Calu3 (cell line): ENCODE data around the gene HM13. TPM values are rescaled to one million over a fixed set of nuclear protein-coding genes. Genes with fewer than 3 reads are reported as not detected.
A peak's percentile ranks its signal among the peaks of the same experiment; 100 is the strongest.

Experiments used
- BruUV-seq: library from RNA; stranded (reverse); fragments of 400-500 nt; replicated peaks from 2 replicates; lab custom pipeline; 2021; lab: Mats Ljungman, UMichigan
- CTCF ChIA-PET: fragments of 300-600 bp; sonication (Branson Sonifier 250); formaldehyde crosslinking; loops from one replicate; lab custom pipeline; 2022; ENCODE audit warnings: antibody characterized with exemption; lab: Charles Lee
- DNase-seq: peaks from one replicate; pipeline ENCODE4 v3.0.0; 2022
- H3K27ac Mint-ChIP-seq: one replicate; pipeline ENCODE4 v1.8.0; 2022; ENCODE audit warnings: mixed read lengths; ENCODE audit not compliant: unreplicated experiment
- H3K27me3 Mint-ChIP-seq: one replicate; pipeline ENCODE4 v1.8.0; 2022; ENCODE audit warnings: mixed read lengths; ENCODE audit not compliant: unreplicated experiment
- H3K36me3 Mint-ChIP-seq: one replicate; pipeline ENCODE4 v1.8.0; 2022; ENCODE audit warnings: mild to moderate bottlenecking, moderate library complexity, mixed read lengths; ENCODE audit not compliant: insufficient read depth, unreplicated experiment
- H3K4me1 Mint-ChIP-seq: one replicate; pipeline ENCODE4 v1.8.0; 2022; ENCODE audit warnings: mild to moderate bottlenecking, low read depth, mixed read lengths; ENCODE audit not compliant: unreplicated experiment
- H3K4me3 Mint-ChIP-seq: one replicate; pipeline ENCODE4 v1.8.0; 2022; ENCODE audit warnings: mild to moderate bottlenecking, low read depth, moderate library complexity, mixed read lengths; ENCODE audit not compliant: unreplicated experiment
- H3K9me3 Mint-ChIP-seq: one replicate; pipeline ENCODE4 v1.8.0; 2022; ENCODE audit warnings: low read depth, mixed read lengths; ENCODE audit not compliant: unreplicated experiment
- intact Hi-C: fragments of 100-400 bp; cut with micrococcal nuclease; formaldehyde crosslinking; loops from one replicate; pipeline ENCODE4 v1.10.0; 2022; ENCODE audit not compliant: unreplicated experiment
- total RNA-seq: library from RNA; stranded (reverse); gene quantifications from 2 replicates; pipeline ENCODE4 v1.2.3, GENCODE V29; 2022
- TF ChIP-seq, protein P1 (sequence below): fragments of 200-600 bp; IDR thresholded peaks from one replicate; pipeline ENCODE4 v1.8.0; 2022; ENCODE audit warnings: antibody characterized with exemption; ENCODE audit not compliant: unreplicated experiment

Gene HM13
- total RNA-seq, 1 experiment from 2014 or later: 342 TPM

DNA sequence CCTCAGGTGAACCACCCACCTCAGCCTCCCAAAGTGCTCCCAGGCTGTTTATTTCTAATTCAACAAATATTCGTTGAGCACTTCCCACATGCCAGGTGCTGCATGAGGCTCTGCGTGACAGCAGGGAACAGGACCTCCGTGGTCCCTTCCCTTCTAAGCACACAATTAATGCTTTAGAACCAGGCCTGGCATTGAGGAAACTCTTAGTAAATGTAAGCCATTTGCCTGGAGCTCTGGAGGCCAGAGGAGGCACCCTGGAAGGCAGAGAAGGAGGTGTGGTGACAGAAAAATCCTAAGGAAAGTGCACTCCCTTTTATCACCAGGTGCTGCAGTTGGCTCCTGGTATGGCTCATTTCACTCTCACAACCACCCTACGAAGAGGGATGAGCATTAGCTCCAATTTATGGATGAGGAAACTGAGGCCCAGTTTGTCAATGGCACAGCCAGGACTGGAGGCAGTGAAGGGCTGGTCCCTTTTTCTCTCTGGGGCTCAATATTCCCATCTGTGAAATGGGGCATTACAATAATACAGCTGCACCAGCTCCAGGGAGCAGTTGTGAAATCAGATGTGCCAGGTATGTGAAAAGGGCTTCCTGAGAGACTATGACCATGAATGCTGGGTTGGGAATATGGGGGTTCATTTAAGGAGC, 82.7 kb downstream of the HM13 start:
- no peak for DNase-seq
- TF ChIP-seq, protein P1, sequence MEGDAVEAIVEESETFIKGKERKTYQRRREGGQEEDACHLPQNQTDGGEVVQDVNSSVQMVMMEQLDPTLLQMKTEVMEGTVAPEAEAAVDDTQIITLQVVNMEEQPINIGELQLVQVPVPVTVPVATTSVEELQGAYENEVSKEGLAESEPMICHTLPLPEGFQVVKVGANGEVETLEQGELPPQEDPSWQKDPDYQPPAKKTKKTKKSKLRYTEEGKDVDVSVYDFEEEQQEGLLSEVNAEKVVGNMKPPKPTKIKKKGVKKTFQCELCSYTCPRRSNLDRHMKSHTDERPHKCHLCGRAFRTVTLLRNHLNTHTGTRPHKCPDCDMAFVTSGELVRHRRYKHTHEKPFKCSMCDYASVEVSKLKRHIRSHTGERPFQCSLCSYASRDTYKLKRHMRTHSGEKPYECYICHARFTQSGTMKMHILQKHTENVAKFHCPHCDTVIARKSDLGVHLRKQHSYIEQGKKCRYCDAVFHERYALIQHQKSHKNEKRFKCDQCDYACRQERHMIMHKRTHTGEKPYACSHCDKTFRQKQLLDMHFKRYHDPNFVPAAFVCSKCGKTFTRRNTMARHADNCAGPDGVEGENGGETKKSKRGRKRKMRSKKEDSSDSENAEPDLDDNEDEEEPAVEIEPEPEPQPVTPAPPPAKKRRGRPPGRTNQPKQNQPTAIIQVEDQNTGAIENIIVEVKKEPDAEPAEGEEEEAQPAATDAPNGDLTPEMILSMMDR: no peak
- BruUV-seq: no TSS peak
- Mint-ChIP-seq H3K36me3 (peaks cover 45% of the 10 kb centered on the region), H3K9me3 (no peaks in the 10 kb centered on the region), H3K27me3 (no peaks in the 10 kb centered on the region), H3K27ac (peak overlapping the region; percentile 80), H3K4me3 (no peak overlapping the region), H3K4me1 (peaks cover 48% of the 10 kb centered on the region)
- intact Hi-C loops: no loop called here
- CTCF ChIA-PET: interaction anchor here (0.9 to 2.0 kb wide), 5 partner anchors 8 to 24 kb away, joined by 3 to 9 read pairs (median 3); partner anchors contain the start of gene ID1

DNA sequence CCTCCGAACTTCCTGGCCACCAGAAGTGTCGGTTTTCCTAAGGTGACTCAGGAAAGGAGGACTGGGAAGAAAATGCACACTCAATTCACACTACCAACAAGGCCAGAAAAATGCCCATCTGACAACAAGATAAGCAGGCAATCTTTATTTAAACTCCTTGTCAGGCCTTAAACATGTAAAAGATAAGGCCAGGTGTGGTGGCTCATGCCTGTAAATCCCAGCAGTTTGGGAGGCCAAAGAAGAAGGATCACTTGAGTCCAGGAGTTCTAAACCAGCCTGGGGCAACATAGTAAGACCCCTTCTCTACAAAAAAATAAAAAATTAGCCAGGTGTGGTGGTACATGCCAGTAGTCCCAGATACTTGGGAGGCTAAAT, 83.2 kb downstream of the HM13 start:
- TF ChIP-seq, protein P1: no peak
- peak overlapping the region; percentile 80 for H3K27ac Mint-ChIP-seq
- no peaks in the 10 kb centered on the region for H3K9me3 Mint-ChIP-seq
- CTCF ChIA-PET: interaction anchor here (1.0 kb wide), 1 partner anchor 15 kb away, joined by 3 read pairs; no protein-coding TSS in a partner anchor
- H3K36me3 Mint-ChIP-seq: peaks cover 46% of the 10 kb centered on the region
- H3K4me1 Mint-ChIP-seq: peaks cover 53% of the 10 kb centered on the region
- no TSS peak for BruUV-seq
- no peak overlapping the region for H3K4me3 Mint-ChIP-seq
- no peak for DNase-seq
- intact Hi-C loops: no loop called here
- H3K27me3 Mint-ChIP-seq: no peaks in the 10 kb centered on the region

DNA sequence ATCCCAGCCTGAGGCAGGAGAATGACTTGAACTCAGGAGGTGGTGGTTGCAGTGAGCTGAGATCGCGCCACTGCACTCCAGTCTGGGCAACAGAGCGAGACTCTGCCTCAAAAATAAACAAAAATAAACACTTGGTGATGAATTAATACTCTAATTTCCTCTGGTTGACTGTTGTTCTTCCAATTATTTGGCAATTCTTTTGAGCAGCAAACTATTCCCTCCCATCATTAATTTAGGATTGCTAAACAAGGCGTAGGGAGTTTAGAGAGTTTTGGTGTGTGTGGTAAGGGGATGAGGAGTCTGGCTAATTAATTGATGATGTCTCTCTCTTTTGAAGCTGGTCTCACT, 88.2 kb downstream of the HM13 start:
- H3K27ac Mint-ChIP-seq: peak overlapping the region; percentile 93
- peak overlapping the region; percentile 51 for H3K4me3 Mint-ChIP-seq
- TF ChIP-seq, protein P1: no peak
- intact Hi-C loops: no loop called here
- no TSS peak for BruUV-seq
- H3K9me3 Mint-ChIP-seq: no peaks in the 10 kb centered on the region
- H3K27me3 Mint-ChIP-seq: peaks cover 11% of the 10 kb centered on the region
- peaks cover 64% of the 10 kb centered on the region for H3K36me3 Mint-ChIP-seq
- H3K4me1 Mint-ChIP-seq: peaks cover 26% of the 10 kb centered on the region
- no peak for DNase-seq
- CTCF ChIA-PET: interaction anchor here (0.6 to 3.7 kb wide), 12 partner anchors 9 to 84 kb away, joined by 3 to 57 read pairs (median 10); no protein-coding TSS in a partner anchor

DNA sequence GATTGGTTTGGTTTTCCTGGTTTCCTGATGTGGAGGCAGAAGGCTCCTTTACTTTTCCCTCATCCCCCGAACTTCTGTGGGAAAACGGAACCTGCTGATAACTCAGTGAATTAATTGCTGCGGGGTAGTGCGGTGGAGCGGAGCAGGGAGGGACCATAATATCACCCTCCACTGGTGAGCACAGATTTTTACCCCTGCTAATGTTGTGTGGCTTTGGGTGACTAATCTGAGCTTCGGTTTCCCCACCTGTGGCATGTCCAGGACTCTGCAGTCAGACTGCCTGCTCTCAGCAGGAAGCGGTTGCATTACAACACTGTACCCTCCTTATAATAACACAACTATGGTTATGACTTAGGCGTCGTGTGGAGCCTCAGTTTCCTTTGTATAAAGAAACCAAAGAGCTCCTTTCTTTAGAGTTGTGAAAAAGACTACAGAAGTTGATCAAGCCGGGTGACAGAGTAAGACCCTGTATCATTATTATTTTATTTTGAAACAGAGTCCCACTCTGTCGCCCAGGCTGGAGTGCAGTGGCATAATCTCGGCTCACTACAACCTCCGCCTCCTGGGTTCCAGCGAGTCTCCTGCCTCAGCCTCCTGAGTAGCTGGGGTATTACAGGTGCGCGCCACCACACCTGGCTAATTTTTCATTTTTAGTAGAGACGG, 88.7 kb downstream of the HM13 start:
- CTCF ChIA-PET: interaction anchor here (0.6 to 3.7 kb wide), 14 partner anchors 9 to 85 kb away, joined by 3 to 57 read pairs (median 6); no protein-coding TSS in a partner anchor
- no TSS peak for BruUV-seq
- TF ChIP-seq, protein P1: peak; percentile 17
- intact Hi-C loops: no loop called here
- Mint-ChIP-seq H3K9me3 (no peaks in the 10 kb centered on the region), H3K4me3 (peak overlapping the region; percentile 51), H3K36me3 (peaks cover 69% of the 10 kb centered on the region), H3K27me3 (peaks cover 11% of the 10 kb centered on the region), H3K4me1 (peaks cover 28% of the 10 kb centered on the region), H3K27ac (peak overlapping the region; percentile 93)
- peak; percentile 84 for DNase-seq
